B cell (primary cell): ENCODE results near the gene TBC1D2B.

Experiments
- CTCF ChIP-seq: fragments of 200-600 bp; IDR thresholded peaks from one replicate; pipeline ENCODE4 v1.8.0; 2022; ENCODE audit warnings: antibody characterized with exemption, mild to moderate bottlenecking
- EZH2 ChIP-seq: IDR thresholded peaks from 2 replicates; pipeline ENCODE4 v1.6.1; 2012; ENCODE audit warnings: borderline replicate concordance, low read depth, mild to moderate bottlenecking, moderate library complexity, low read length; ENCODE audit not compliant: insufficient read depth, poor library complexity, severe bottlenecking

GRCh38 chr15:78071383-78071782, 6.1 kb downstream of the TBC1D2B start:
- TF ChIP-seq CTCF (no peak), EZH2 (no peak)
